AG08395 (cell line): ENCODE data around the gene CT45A8.
"Not testable (repeated sequence)": the region's sequence is repeated elsewhere in the genome, so short reads cannot be mapped to it uniquely, and the experiment has no call there.

Source experiments
- DNase-seq: peaks from one replicate; pipeline ENCODE4 v3.0.0; 2012; ENCODE audit warnings: mixed read lengths, low spot score

Gene CT45A8

GRCh38 chrX:135854438-135854837 is at the start of gene CT45A8:
Gene CT45A8, minus strand, starts transcription at chrX:135854538. Its CDS starts 3,755 bp downstream, at chrX:135850783.
- DNase-seq, result not testable (repeated sequence)

- no peak for DNase-seq
Observed at GRCh38 chrX:135893294-135893817, 39.0 kb upstream of the CT45A8 start, which contains the start of the genes CT45A10 and SAGE1. Gene CT45A10, minus strand, starts transcription at chrX:135893444. Its CDS starts 8,100 bp downstream, at chrX:135885344. Gene SAGE1, plus strand, starts transcription at chrX:135893716. Its CDS starts 2,527 bp downstream, at chrX:135896243.

- no peak for DNase-seq
Observed at GRCh38 chrX:135892781-135893180, 38.4 kb upstream of the CT45A8 start.

GRCh38 chrX:135890087-135890585 is 35.8 kb upstream of the CT45A8 start:
- DNase-seq, result no peak

- not testable (repeated sequence) for DNase-seq
Observed at GRCh38 chrX:135888976-135889375, 34.6 kb upstream of the CT45A8 start.

- DNase-seq, result not testable (repeated sequence)
Observed at GRCh38 chrX:135888230-135888629, 33.9 kb upstream of the CT45A8 start.

- not testable (repeated sequence) for DNase-seq
Observed at GRCh38 chrX:135882741-135883140, 28.4 kb upstream of the CT45A8 start.

GRCh38 chrX:135871712-135872111 is 17.4 kb upstream of the CT45A8 start, which contains the start of gene CT45A9:
Gene CT45A9, minus strand, starts transcription at chrX:135871812. Its CDS starts 3,751 bp downstream, at chrX:135868061.
- not testable (repeated sequence) for DNase-seq

- DNase-seq, result not testable (repeated sequence)
Observed at GRCh38 chrX:135837180-135837579, 17.2 kb downstream of the CT45A8 start, which contains the start of gene CT45A7. Gene CT45A7, minus strand, starts transcription at chrX:135837280. Its CDS starts 3,747 bp downstream, at chrX:135833533.

GRCh38 chrX:135819912-135820311 is 34.4 kb downstream of the CT45A8 start, which contains the start of gene CT45A2:
Gene CT45A2, minus strand, starts transcription at chrX:135820012. Its CDS starts 3,747 bp downstream, at chrX:135816265.
- not testable (repeated sequence) for DNase-seq

- not testable (repeated sequence) for DNase-seq
Observed at GRCh38 chrX:135802687-135803086, 51.7 kb downstream of the CT45A8 start, which contains the start of gene CT45A6. Gene CT45A6, minus strand, starts transcription at chrX:135802787. Its CDS starts 3,794 bp downstream, at chrX:135798993.
